ENCODE data around the gene GABARAPL2.
"Not testable (repeated sequence)": the region's sequence is repeated elsewhere in the genome, so short reads cannot be mapped to it uniquely, and the experiment has no call there.

The GABARAPL2 gene

GRCh38 chr16:75591927-75592326, 25.7 kb downstream of the GABARAPL2 start:
- not testable (repeated sequence) for DNase-seq

- no peak for DNase-seq
Observed at GRCh38 chr16:75593308-75593707, 27.1 kb downstream of the GABARAPL2 start.

- no peak for DNase-seq
Observed at GRCh38 chr16:75593825-75594820, 27.9 kb downstream of the GABARAPL2 start.

GRCh38 chr16:75599452-75600277, 33.5 kb downstream of the GABARAPL2 start:
- no peak for DNase-seq

- DNase-seq, result no peak
Observed at GRCh38 chr16:75603241-75603640, 37.1 kb downstream of the GABARAPL2 start.

- DNase-seq, result no peak
Observed at GRCh38 chr16:75606507-75606906, 40.3 kb downstream of the GABARAPL2 start.

- DNase-seq, result no peak
Observed at GRCh38 chr16:75614066-75614897, 48.1 kb downstream of the GABARAPL2 start.

- DNase-seq, result no peak
Observed at GRCh38 chr16:75615619-75616018, 49.4 kb downstream of the GABARAPL2 start.

- no peak for DNase-seq
Observed at GRCh38 chr16:75616521-75617010, 50.4 kb downstream of the GABARAPL2 start.

GRCh38 chr16:75617121-75617520, 50.9 kb downstream of the GABARAPL2 start:
- no peak for DNase-seq

- DNase-seq, result no peak
Observed at GRCh38 chr16:75618780-75619179, 52.6 kb downstream of the GABARAPL2 start.

GRCh38 chr16:75620326-75621169, 54.4 kb downstream of the GABARAPL2 start:
- peak; percentile 32 to 37 for DNase-seq

GRCh38 chr16:75621170-75621477, 54.9 kb downstream of the GABARAPL2 start:
- DNase-seq, result no peak

GRCh38 chr16:75622761-75623605, 56.8 kb downstream of the GABARAPL2 start, which contains the start of gene ADAT1:
ADAT1 (minus strand) TSS chr16:75623281; CDS start chr16:75620799, 2,482 bp downstream.
- DNase-seq, result peak; percentile 96 to 97

- no peak for DNase-seq
Observed at GRCh38 chr16:75624921-75625334, 58.7 kb downstream of the GABARAPL2 start.

- DNase-seq, result no peak
Observed at GRCh38 chr16:75626806-75627205, 60.6 kb downstream of the GABARAPL2 start.
